ENCODE data around the gene CATSPERZ. TPM values are rescaled to one million over a fixed set of nuclear protein-coding genes. Genes with fewer than 3 reads are reported as not detected.

Gene CATSPERZ
- total and polyA plus RNA-seq, 9 of the 15 experiments (the other 6 are each of a cell fraction or from before 2014, with no cell fraction given), result 0.86 to 8.5 (median 3.5) TPM

DNA sequence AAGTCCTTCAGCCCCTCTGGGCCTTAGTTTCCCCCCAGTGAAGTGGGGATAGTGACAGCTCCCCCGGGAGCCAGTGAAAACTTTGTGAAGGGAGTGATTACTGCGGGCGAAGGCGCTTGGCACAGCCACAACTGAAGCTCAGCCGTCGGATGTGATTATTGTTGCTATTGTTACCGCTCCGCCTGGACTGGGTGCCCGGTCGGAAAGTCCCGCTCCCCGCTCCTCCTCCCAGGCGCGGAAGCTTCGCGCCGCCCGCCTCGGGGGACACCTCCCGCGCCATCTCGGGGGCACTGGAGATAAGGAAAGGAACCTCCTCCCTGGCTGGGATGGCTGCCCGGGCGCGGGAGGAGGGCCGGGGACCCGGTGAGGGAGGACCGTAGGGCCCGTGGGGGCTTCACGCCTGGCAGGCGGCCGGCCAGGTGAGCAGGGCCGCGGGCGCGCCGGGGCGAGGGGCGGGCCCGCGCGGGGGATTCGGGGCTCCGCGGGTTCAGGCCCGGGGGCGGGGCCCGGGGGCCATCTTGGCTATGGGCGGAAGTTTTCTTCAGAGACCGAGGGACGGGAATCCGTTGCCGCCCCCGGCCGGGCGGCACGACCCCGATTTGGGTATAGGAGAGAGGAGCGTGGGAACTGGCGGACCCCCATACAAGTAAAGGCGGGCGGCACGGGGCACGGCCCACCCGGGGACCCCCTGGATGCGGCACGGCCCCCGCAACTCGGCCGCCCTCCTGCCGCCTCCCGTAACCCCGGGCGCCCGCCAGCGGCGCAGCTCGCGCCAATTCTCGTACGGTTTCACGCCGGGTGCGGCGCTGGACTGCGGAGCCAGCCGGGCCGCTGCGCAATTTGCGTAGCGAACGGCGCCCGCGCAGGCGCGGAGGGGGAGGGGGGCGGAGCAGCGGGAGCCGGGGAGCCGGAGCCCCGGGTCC lies 14.9 kb upstream of the CATSPERZ start, which contains the start of gene GPR137 (continued):
- TF ChIP-seq, protein P1, sequence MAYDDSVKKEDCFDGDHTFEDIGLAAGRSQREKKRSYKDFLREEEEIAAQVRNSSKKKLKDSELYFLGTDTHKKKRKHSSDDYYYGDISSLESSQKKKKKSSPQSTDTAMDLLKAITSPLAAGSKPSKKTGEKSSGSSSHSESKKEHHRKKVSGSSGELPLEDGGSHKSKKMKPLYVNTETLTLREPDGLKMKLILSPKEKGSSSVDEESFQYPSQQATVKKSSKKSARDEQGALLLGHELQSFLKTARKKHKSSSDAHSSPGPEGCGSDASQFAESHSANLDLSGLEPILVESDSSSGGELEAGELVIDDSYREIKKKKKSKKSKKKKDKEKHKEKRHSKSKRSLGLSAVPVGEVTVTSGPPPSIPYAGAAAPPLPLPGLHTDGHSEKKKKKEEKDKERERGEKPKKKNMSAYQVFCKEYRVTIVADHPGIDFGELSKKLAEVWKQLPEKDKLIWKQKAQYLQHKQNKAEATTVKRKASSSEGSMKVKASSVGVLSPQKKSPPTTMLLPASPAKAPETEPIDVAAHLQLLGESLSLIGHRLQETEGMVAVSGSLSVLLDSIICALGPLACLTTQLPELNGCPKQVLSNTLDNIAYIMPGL (CRISPR knock-in tag; IDR thresholded peaks at IDR 0.05), result no peak
- TF ChIP-seq CHD1 (IDR thresholded peaks at IDR 0.05; ENCODE audit: low read length), result peak; percentile 50
- TF ChIP-seq SNRNP70 (optimal IDR thresholded peaks at IDR 0.05; ENCODE audit: low read depth, low read length), result no peak
- no peak for TF ChIP-seq PYGO2 (tag; IDR thresholded peaks at IDR 0.05)
- no peak for TF ChIP-seq TCF15 (CRISPR knock-in tag; IDR thresholded peaks at IDR 0.05)
- peak; percentile 74 for TF ChIP-seq NR2C1 (IDR thresholded peaks at IDR 0.05)
- TF ChIP-seq NR2C1 (tag; IDR thresholded peaks at IDR 0.05), result peak; percentile 83
- peak; percentile 62; the same call in 1 of the 2 replicates for TF ChIP-seq MTA3 (IDR thresholded peaks at IDR 0.05; ENCODE audit: borderline replicate concordance)
- TF ChIP-seq PCBP2 (IDR thresholded peaks at IDR 0.05; ENCODE audit: low read depth, low read length, poor library complexity, severe bottlenecking), result no peak
- TF ChIP-seq ZNF75A (CRISPR knock-in tag; IDR thresholded peaks at IDR 0.05), result no peak
- TF ChIP-seq HMGN3 (IDR thresholded peaks at IDR 0.05; ENCODE audit: borderline replicate concordance, extremely low read depth, insufficient read length, low read depth, low read length), result peak; percentile 46
- TF ChIP-seq NR2C2 (CRISPR knock-in tag; IDR thresholded peaks at IDR 0.05), result peak; percentile 46; the same call in 1 of the 2 replicates
- peak; percentile 98 for TF ChIP-seq NR2C2 (tag; IDR thresholded peaks at IDR 0.05)
- TF ChIP-seq GABPB1 (CRISPR knock-in tag; IDR thresholded peaks at IDR 0.05), result peak; percentile 26
- no peak for TF ChIP-seq ZNF507 (tag; conservative IDR thresholded peaks at IDR 0.05)
- no peak for TF ChIP-seq BRF1 (IDR thresholded peaks at IDR 0.05; ENCODE audit: borderline replicate concordance, extremely low read depth, insufficient read length)
- peak; percentile 71; the same call in 1 of the 2 replicates for TF ChIP-seq THAP7 (CRISPR knock-in tag; IDR thresholded peaks at IDR 0.05)
- peak; percentile 46 for TF ChIP-seq FOSL1 (tag; conservative IDR thresholded peaks at IDR 0.05)
- TF ChIP-seq RBBP5 (IDR thresholded peaks at IDR 0.05; ENCODE audit: borderline replicate concordance, insufficient read depth, low read length, poor library complexity, severe bottlenecking), result peak; percentile 38
- TF ChIP-seq, protein P2, sequence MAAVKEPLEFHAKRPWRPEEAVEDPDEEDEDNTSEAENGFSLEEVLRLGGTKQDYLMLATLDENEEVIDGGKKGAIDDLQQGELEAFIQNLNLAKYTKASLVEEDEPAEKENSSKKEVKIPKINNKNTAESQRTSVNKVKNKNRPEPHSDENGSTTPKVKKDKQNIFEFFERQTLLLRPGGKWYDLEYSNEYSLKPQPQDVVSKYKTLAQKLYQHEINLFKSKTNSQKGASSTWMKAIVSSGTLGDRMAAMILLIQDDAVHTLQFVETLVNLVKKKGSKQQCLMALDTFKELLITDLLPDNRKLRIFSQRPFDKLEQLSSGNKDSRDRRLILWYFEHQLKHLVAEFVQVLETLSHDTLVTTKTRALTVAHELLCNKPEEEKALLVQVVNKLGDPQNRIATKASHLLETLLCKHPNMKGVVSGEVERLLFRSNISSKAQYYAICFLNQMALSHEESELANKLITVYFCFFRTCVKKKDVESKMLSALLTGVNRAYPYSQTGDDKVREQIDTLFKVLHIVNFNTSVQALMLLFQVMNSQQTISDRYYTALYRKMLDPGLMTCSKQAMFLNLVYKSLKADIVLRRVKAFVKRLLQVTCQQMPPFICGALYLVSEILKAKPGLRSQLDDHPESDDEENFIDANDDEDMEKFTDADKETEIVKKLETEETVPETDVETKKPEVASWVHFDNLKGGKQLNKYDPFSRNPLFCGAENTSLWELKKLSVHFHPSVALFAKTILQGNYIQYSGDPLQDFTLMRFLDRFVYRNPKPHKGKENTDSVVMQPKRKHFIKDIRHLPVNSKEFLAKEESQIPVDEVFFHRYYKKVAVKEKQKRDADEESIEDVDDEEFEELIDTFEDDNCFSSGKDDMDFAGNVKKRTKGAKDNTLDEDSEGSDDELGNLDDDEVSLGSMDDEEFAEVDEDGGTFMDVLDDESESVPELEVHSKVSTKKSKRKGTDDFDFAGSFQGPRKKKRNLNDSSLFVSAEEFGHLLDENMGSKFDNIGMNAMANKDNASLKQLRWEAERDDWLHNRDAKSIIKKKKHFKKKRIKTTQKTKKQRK (IDR thresholded peaks at IDR 0.05; ENCODE audit: borderline replicate concordance, low read depth, low read length), result no peak
- TF ChIP-seq ATF7 (IDR thresholded peaks at IDR 0.05), result peak; percentile 64
